Keratinocyte (primary cell): ENCODE data around the gene EHMT1. TPM values are rescaled to one million over a fixed set of nuclear protein-coding genes. Genes with fewer than 3 reads are reported as not detected.

Source experiments
- DNase-seq: peaks from one replicate; pipeline ENCODE4 v3.0.0-alpha.2; 2011; ENCODE audit warnings: low read depth, missing footprints, low spot score
- FAIRE-seq: peaks from 2 replicates; lab custom pipeline; 2011; peaks lifted over from hg19 to GRCh38; lab: Jason Lieb, UNC
- H2AFZ ChIP-seq: 2 replicates; pipeline ENCODE4 v1.6.0; 2012; ENCODE audit warnings: low read length, control low read depth, inconsistent platforms; ENCODE audit not compliant: control insufficient read depth
- H3K27ac ChIP-seq: 2 replicates; pipeline ENCODE4 v1.5.1; 2011; ENCODE audit warnings: low read length; ENCODE audit not compliant: control insufficient read depth, insufficient read depth
- H3K27me3 ChIP-seq: 3 replicates; pipeline ENCODE4 v1.6.0; 2011; ENCODE audit warnings: low read length; ENCODE audit not compliant: control insufficient read depth, insufficient read depth; ENCODE audit errors: extremely low read depth
- H3K36me3 ChIP-seq, 2 experiments: 2 replicates in 1 of 2; 3 replicates in 1 of 2; pipeline ENCODE4 v1.5.1; 2011; ENCODE audit warnings: low read length in 2 of 2, mild to moderate bottlenecking in 1 of 2; ENCODE audit not compliant: control insufficient read depth in 2 of 2, insufficient read depth in 2 of 2; ENCODE audit errors: extremely low read depth in 1 of 2
- H3K4me1 ChIP-seq: 3 replicates; pipeline ENCODE4 v1.5.1; 2011; ENCODE audit warnings: low read length; ENCODE audit not compliant: control insufficient read depth, insufficient read depth; ENCODE audit errors: extremely low read depth
- H3K4me2 ChIP-seq: 3 replicates; pipeline ENCODE4 v1.6.0; 2011; ENCODE audit warnings: low read depth, low read length; ENCODE audit not compliant: control insufficient read depth, insufficient read depth; ENCODE audit errors: extremely low read depth
- H3K4me3 ChIP-seq, 3 experiments: fragments of 200-600 bp in 1 of 3; sonication (generic) in 1 of 3; 2 replicates in 2 of 3; 3 replicates in 1 of 3; pipeline ENCODE4 v1.5.1; 2011 to 2016; ENCODE audit warnings: low read length in 3 of 3, mild to moderate bottlenecking in 3 of 3, control low read depth in 2 of 3, inconsistent platforms in 1 of 3, low read depth in 1 of 3, mixed read lengths in 1 of 3, mixed run types in 1 of 3, moderate library complexity in 1 of 3; ENCODE audit not compliant: control insufficient read depth in 2 of 3, insufficient read depth in 2 of 3; ENCODE audit errors: extremely low read depth in 1 of 3
- H3K79me2 ChIP-seq: 2 replicates; pipeline ENCODE4 v1.6.0; 2012; ENCODE audit warnings: low read length; ENCODE audit not compliant: control insufficient read depth, insufficient read depth
- H3K9ac ChIP-seq: 3 replicates; pipeline ENCODE4 v1.6.0; 2011; ENCODE audit warnings: low read length; ENCODE audit not compliant: control insufficient read depth, insufficient read depth; ENCODE audit errors: extremely low read depth
- H3K9me1 ChIP-seq: 3 replicates; pipeline ENCODE4 v1.6.0; 2011; ENCODE audit warnings: low read length; ENCODE audit not compliant: control insufficient read depth, insufficient read depth; ENCODE audit errors: extremely low read depth
- H3K9me3 ChIP-seq: 2 replicates; pipeline ENCODE4 v1.5.1; 2012; ENCODE audit warnings: low read depth, low read length; ENCODE audit not compliant: control insufficient read depth
- H4K20me1 ChIP-seq: 3 replicates; pipeline ENCODE4 v1.6.0; 2011; ENCODE audit warnings: low read length; ENCODE audit not compliant: control insufficient read depth, insufficient read depth; ENCODE audit errors: extremely low read depth
- CTCF ChIP-seq, 3 experiments: IDR thresholded peaks in 1 of 3; conservative IDR thresholded peaks in 1 of 3; optimal IDR thresholded peaks in 1 of 3; 2 replicates in 2 of 3; 3 replicates in 1 of 3; pipeline versions ENCODE3 to v1.5.1; 2011; ENCODE audit warnings: low read length in 3 of 3, mild to moderate bottlenecking in 3 of 3, moderate library complexity in 2 of 3, control low read depth in 1 of 3, inconsistent platforms in 1 of 3; ENCODE audit not compliant: insufficient read depth in 2 of 3; ENCODE audit errors: extremely low read depth in 1 of 3
- EZH2 ChIP-seq: IDR thresholded peaks from one replicate; pipeline ENCODE4 v1.6.1; 2012; ENCODE audit warnings: inconsistent platforms, mild to moderate bottlenecking, low read length, moderate library complexity
- dilution Hi-C: fragments of 300-500 bp; cut with MboI; formaldehyde crosslinking; loops from one replicate; pipeline ENCODE4 v1.7.0; 2020; ENCODE audit warnings: low sequenced_read_pairs; ENCODE audit not compliant: extremely low pct_ligation_motif_present
- polyA plus RNA-seq, 5 experiments: library from polyadenylated mRNA; depleted of rRNA in 3 of 5; stranded (reverse) in 3 of 5; stranded (forward) in 1 of 5; unstranded in 1 of 5; fragments of >200 nt; gene quantifications; 1 replicate in 1 of 5; 2 replicates in 3 of 5; 3 replicates in 1 of 5; pipeline versions ENCODE4 v1.2.1 to v1.2.3, GENCODE V29; 2011 to 2012; ENCODE audit warnings: missing spikeins in 2 of 5, low read depth in 1 of 5, low replicate concordance in 1 of 5

Gene EHMT1
- polyA plus RNA-seq, 1 donor (not counting 4 experiments of a cell fraction or from before 2014, with no cell fraction given): 25.9 TPM

- dilution Hi-C loops: no loop called here
- H3K4me2 ChIP-seq: no peak overlapping the region
Observed at GRCh38 chr9:137665226-137665625, 46.4 kb downstream of the EHMT1 start.

GRCh38 chr9:137665697-137666512 is 47.1 kb downstream of the EHMT1 start:
- Histone ChIP-seq H2AFZ (no peak overlapping the region), H3K4me3 (no peak overlapping the region), H3K4me2 (no peak overlapping the region), H3K36me3 (peaks cover 4 to 9% of the 10 kb centered on the region in 2 experiments), H3K9me3 (no peaks in the 10 kb centered on the region), H3K4me1 (no peaks in the 10 kb centered on the region), H3K9me1 (no peaks in the 10 kb centered on the region), H3K9ac (no peak overlapping the region), H3K27ac (no peak overlapping the region), H4K20me1 (peaks cover 18% of the 10 kb centered on the region), H3K27me3 (no peaks in the 10 kb centered on the region), H3K79me2 (peaks cover 83% of the 10 kb centered on the region)
- no peak for TF ChIP-seq EZH2
- TF ChIP-seq CTCF (optimal IDR thresholded peaks at IDR 0.05 in 1 of 3, IDR thresholded peaks at IDR 0.05 in 1 of 3, conservative IDR thresholded peaks at IDR 0.05 in 1 of 3; ENCODE audit: extremely low read depth in 1 of 3, insufficient read depth in 2 of 3, low read length in 3 of 3): no peak
- dilution Hi-C loops: no loop called here
- DNase-seq (no peak), FAIRE-seq (no peak)

More at GRCh38 chr9:137665226-137665625, 46.4 kb downstream of the EHMT1 start:
- Histone ChIP-seq H3K36me3 (peaks cover 4 to 6% of the 10 kb centered on the region in 2 experiments), H2AFZ (no peak overlapping the region), H4K20me1 (peaks cover 15% of the 10 kb centered on the region), H3K4me1 (no peaks in the 10 kb centered on the region), H3K9me3 (no peaks in the 10 kb centered on the region), H3K79me2 (peaks cover 83% of the 10 kb centered on the region), H3K27ac (no peak overlapping the region), H3K4me3 (no peak overlapping the region), H3K27me3 (no peaks in the 10 kb centered on the region), H3K9ac (no peak overlapping the region), H3K9me1 (no peaks in the 10 kb centered on the region)
- no peak for TF ChIP-seq EZH2
- TF ChIP-seq CTCF (optimal IDR thresholded peaks at IDR 0.05 in 1 of 3, IDR thresholded peaks at IDR 0.05 in 1 of 3, conservative IDR thresholded peaks at IDR 0.05 in 1 of 3; ENCODE audit: extremely low read depth in 1 of 3, insufficient read depth in 2 of 3, low read length in 3 of 3): no peak
- no peak for FAIRE-seq
- no peak for DNase-seq
